ENCODE results near the gene TSPAN15. TPM values are rescaled to one million over a fixed set of nuclear protein-coding genes. Genes with fewer than 3 reads are reported as not detected.

The TSPAN15 gene
- total RNA-seq, 1 experiment from 2014 or later, result 108 TPM

DNA sequence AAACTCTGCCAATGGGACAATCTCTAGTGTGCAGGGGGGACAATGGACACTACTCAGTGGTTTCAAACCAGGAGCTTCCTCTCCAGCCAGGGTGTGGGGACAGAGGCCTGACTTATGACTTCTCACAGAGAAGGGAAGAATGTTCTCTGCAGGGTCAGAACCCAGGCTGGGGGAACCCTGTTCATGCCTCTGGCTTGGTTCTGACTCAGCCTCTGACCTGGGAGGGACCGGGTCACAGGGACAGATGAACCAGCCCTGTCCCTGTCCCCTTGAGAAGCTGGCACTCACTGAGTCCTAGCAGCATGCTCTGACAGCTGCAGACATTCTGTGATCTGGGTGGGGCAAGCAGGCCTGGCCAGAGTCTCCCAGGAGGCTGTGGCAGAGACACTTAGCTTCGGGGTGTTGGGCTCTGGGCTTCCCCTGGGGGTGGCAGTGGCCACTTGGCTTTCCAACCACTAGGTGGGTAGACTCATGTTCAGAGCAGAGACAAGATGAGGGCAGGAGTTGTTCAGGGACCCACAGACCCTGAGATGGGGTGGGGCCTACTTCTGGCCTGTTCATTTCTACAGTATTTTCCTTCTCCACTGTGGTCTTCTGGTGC lies 13.6 kb downstream of the TSPAN15 start:
- intact Hi-C loops (cut with micrococcal nuclease; ENCODE audit: unreplicated experiment), result no loop called here

DNA sequence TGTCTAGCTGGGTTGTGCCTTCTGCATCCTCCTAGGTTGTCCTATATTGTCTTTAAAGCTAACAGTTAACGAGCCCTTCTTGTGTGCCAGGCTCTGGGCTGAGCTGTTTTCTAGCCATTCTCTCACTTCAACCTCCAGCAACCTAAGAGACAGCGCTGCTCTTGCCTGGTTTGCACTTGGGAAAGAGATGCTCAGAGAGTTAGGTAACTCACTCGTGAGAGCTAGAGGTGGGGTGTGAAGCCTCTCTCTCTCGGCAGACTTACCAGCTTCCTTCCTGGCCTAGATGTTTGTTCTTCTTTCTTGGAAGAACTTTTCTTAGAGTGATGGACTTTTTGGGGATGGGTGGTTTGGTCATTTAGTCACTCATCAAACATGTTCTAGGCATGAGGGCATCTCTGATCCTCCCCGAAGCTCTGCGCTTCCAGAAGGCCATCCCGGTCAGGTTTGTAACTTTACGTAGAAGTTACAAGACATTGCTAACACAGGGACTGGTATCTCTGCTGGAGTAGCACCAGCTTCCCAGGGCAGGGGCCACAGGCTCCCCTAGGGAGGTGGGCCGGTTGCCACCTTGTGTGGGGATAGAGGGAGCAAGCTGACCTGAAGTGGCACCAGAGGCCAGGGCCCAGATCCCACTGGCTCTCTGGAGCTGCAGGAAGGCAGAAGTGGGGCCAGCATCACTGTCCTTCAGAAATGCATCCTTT lies 14.3 kb downstream of the TSPAN15 start:
- H3K9me2 ChIP-seq (ENCODE audit: insufficient read depth), result no peaks in the 10 kb centered on the region
- H3K4me2 ChIP-seq, result no peak overlapping the region
- H3K4me1 ChIP-seq (replicated peaks; ENCODE audit: insufficient read depth), result peaks cover 77% of the 10 kb centered on the region
- H3K9me3 ChIP-seq (ENCODE audit: insufficient read depth, low read depth), result no peaks in the 10 kb centered on the region
- no peak overlapping the region for H3K4me3 ChIP-seq
- ChIA-PET CTCF (interaction anchor here (0.6 to 0.7 kb wide), 4 partner anchors 8 to 50 kb away, joined by 3 to 4 read pairs (median 3); partner anchors contain the start of gene TSPAN15), POLR2A (ENCODE audit: unreplicated experiment) (interaction anchor here (0.5 to 1.0 kb wide), 6 partner anchors 15 to 317 kb away, joined by 3 to 5 read pairs (median 3); no protein-coding TSS in a partner anchor)
- no peaks in the 10 kb centered on the region for H3K36me3 ChIP-seq (ENCODE audit: low read depth)
- no TSS peak for BruUV-seq (replicated peaks)
- H4K20me1 ChIP-seq (ENCODE audit: insufficient read depth), result no peaks in the 10 kb centered on the region; the same call in 1 of the 2 replicates
- H3F3A ChIP-seq (ENCODE audit: insufficient read depth, low read depth), result peaks cover 40% of the 10 kb centered on the region
- no peak for DNase-seq
- TF ChIP-seq EZH2 (IDR thresholded peaks at IDR 0.05; ENCODE audit: low read depth), result no peak
- TF ChIP-seq, protein P1, sequence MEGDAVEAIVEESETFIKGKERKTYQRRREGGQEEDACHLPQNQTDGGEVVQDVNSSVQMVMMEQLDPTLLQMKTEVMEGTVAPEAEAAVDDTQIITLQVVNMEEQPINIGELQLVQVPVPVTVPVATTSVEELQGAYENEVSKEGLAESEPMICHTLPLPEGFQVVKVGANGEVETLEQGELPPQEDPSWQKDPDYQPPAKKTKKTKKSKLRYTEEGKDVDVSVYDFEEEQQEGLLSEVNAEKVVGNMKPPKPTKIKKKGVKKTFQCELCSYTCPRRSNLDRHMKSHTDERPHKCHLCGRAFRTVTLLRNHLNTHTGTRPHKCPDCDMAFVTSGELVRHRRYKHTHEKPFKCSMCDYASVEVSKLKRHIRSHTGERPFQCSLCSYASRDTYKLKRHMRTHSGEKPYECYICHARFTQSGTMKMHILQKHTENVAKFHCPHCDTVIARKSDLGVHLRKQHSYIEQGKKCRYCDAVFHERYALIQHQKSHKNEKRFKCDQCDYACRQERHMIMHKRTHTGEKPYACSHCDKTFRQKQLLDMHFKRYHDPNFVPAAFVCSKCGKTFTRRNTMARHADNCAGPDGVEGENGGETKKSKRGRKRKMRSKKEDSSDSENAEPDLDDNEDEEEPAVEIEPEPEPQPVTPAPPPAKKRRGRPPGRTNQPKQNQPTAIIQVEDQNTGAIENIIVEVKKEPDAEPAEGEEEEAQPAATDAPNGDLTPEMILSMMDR (conservative IDR thresholded peaks at IDR 0.05), result no peak
- no peaks in the 10 kb centered on the region for H3K27me3 ChIP-seq (ENCODE audit: insufficient read depth, low read depth)
- no peak overlapping the region for H2AFZ ChIP-seq
- intact Hi-C loops (cut with micrococcal nuclease; ENCODE audit: unreplicated experiment), result no loop called here
- 0 out of 2 replicates have a peak overlapping the region, but pooled peaks have one; percentile 25 for H3K27ac ChIP-seq
- H3K79me2 ChIP-seq (ENCODE audit: low read depth), result peaks cover 93% of the 10 kb centered on the region

More for the DNA sequence above, 13.6 kb downstream of the TSPAN15 start:
- TF ChIP-seq, protein P1 (conservative IDR thresholded peaks at IDR 0.05), result no peak
- no peak for TF ChIP-seq EZH2 (IDR thresholded peaks at IDR 0.05; ENCODE audit: low read depth)
- no TSS peak for BruUV-seq (replicated peaks)
- H4K20me1 ChIP-seq (ENCODE audit: insufficient read depth), result no peaks in the 10 kb centered on the region; the same call in 1 of the 2 replicates
- no peaks in the 10 kb centered on the region for H3K36me3 ChIP-seq (ENCODE audit: low read depth)
- no peaks in the 10 kb centered on the region for H3K9me3 ChIP-seq (ENCODE audit: insufficient read depth, low read depth)
- H3K27me3 ChIP-seq (ENCODE audit: insufficient read depth, low read depth), result no peaks in the 10 kb centered on the region
- peak overlapping the region; percentile 25; the same call in 1 of the 2 replicates for H3K27ac ChIP-seq
- H3K4me2 ChIP-seq, result peak overlapping the region; percentile 46
- H3K9me2 ChIP-seq (ENCODE audit: insufficient read depth), result no peaks in the 10 kb centered on the region
- no peak overlapping the region for H3K4me3 ChIP-seq
- H3F3A ChIP-seq (ENCODE audit: insufficient read depth, low read depth), result peaks cover 41% of the 10 kb centered on the region
- H3K4me1 ChIP-seq (replicated peaks; ENCODE audit: insufficient read depth), result peaks cover 79% of the 10 kb centered on the region
- POLR2A ChIA-PET (ENCODE audit: unreplicated experiment), result interaction anchor here (0.5 to 1.0 kb wide), 6 partner anchors 15 to 316 kb away, joined by 3 to 5 read pairs (median 3); no protein-coding TSS in a partner anchor
- DNase-seq, result peak; percentile 54 to 71
- H3K79me2 ChIP-seq (ENCODE audit: low read depth), result peaks cover 93% of the 10 kb centered on the region
- CTCF ChIA-PET, result interaction anchor here (0.6 to 0.7 kb wide), 4 partner anchors 7 to 50 kb away, joined by 3 to 4 read pairs (median 3); partner anchors contain the start of gene TSPAN15
- H2AFZ ChIP-seq, result no peak overlapping the region

DNA sequence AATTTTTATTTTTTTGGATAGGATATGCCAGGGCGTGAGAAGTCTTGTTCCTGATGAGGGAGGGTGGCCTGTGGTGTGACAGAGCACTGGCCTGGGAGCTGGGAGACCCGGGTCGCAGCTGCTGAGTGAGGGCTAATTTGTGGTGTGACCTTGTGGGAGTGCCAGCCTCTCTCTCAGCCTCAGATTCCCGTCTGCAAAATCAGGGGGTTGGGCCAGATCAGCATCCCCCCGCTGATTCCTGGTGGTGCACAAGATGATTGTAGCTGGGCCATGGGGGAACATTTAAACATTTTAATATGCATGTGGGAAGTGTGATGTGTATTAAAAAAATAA lies 14.9 kb downstream of the TSPAN15 start:
- Histone ChIP-seq H3K27me3 (ENCODE audit: insufficient read depth, low read depth) (no peaks in the 10 kb centered on the region), H3K4me1 (replicated peaks; ENCODE audit: insufficient read depth) (peaks cover 71% of the 10 kb centered on the region), H3K79me2 (ENCODE audit: low read depth) (peaks cover 93% of the 10 kb centered on the region), H3K27ac (no peak overlapping the region), H3K4me3 (no peak overlapping the region), H4K20me1 (ENCODE audit: insufficient read depth) (no peaks in the 10 kb centered on the region; the same call in 1 of the 2 replicates), H2AFZ (no peak overlapping the region), H3K9me3 (ENCODE audit: insufficient read depth, low read depth) (no peaks in the 10 kb centered on the region), H3K36me3 (ENCODE audit: low read depth) (no peaks in the 10 kb centered on the region), H3K4me2 (no peak overlapping the region), H3K9me2 (ENCODE audit: insufficient read depth) (no peaks in the 10 kb centered on the region), H3F3A (ENCODE audit: insufficient read depth, low read depth) (peaks cover 39% of the 10 kb centered on the region)
- no peak for DNase-seq
- TF ChIP-seq, protein P1 (conservative IDR thresholded peaks at IDR 0.05), result no peak
- no peak for TF ChIP-seq EZH2 (IDR thresholded peaks at IDR 0.05; ENCODE audit: low read depth)
- POLR2A ChIA-PET (ENCODE audit: unreplicated experiment), result no interaction called here
- CTCF ChIA-PET, result interaction anchor here (0.5 to 0.6 kb wide), 2 partner anchors 22 to 149 kb away, joined by 3 read pairs; no protein-coding TSS in a partner anchor
- BruUV-seq (replicated peaks), result no TSS peak
- intact Hi-C loops (cut with micrococcal nuclease; ENCODE audit: unreplicated experiment), result no loop called here
